Measurements from ENCODE around the gene C16orf86.

- no peak for TF ChIP-seq CTCF (IDR thresholded peaks at IDR 0.05)
- TF ChIP-seq POLR2A (IDR thresholded peaks at IDR 0.05) = no peak
These were observed 18.9 kb upstream of the C16orf86 start for GRCh38 chr16:67647681-67648080.

Measured in Peyer's patch (tissue), 4 donors.